ENCODE data around the gene SPATA45.

- TF ChIP-seq CTCF (IDR thresholded peaks at IDR 0.05; ENCODE audit: low read depth, low read length, poor library complexity, severe bottlenecking) (no peak), EZH2phosphoT487 (IDR thresholded peaks at IDR 0.05; ENCODE audit: borderline replicate concordance, low read length) (no peak)
Measured at GRCh38 chr1:212820969-212821368, 26.5 kb downstream of the SPATA45 start.
